EH (cell line): ENCODE results near the gene ZPR1.

Experiments used
- DNase-seq: peaks from one replicate; pipeline ENCODE4 v3.0.0-alpha.2; 2015; ENCODE audit warnings: low read depth

Gene ZPR1

DNA sequence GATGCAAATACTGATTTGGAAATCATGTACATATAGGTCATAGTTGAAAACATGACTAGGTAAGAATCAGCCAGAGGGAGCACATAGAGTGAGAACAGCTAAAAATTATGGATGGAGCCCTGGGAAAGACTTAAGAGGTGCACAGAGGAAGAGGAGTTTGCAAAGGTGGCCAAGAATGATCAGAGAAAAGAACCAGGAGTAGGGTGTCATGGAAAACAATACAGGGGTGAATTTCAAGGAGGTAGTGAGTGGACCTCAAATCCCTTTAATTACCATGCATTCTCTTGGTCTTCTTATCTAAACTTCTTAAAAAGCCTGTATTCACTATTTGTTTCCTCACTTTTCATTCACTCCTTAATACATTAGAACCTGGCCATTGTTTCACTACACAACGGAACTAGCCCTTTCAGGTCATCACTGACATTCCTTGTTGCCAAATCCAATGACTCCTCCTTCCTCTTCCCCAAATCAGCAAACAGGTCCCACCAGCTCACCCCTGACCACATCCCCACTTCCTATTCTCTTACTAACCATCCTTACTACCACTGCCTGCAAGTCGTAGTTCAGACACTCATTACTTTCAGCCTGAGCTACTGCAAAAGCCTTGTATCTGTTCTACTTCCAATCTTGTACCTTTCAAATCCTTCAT is 37.6 kb downstream of the ZPR1 start:
- no peak for DNase-seq

GRCh38 chr11:116742104-116742503 is 45.7 kb downstream of the ZPR1 start:
- peak; percentile 15 for DNase-seq

DNA sequence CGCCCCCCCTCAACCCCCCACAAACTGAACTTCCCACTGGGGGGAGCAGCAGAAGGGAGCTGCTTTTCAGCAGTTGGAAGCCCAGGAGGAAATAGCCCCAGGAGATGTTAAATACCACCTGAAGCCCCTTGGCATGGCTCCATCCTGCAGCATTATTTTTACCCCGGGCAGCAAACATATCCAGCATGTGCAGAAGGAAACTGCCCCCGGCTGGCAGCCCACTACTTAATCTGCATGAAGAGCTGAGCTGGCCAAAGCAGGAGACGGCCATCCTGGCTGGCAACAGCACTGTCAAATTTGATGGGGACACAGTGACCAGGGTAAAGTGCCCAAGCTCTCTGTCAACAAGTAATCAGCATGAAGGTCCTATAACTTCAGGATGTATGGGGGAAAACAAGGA is 47.1 kb downstream of the ZPR1 start:
- no peak for DNase-seq

DNA sequence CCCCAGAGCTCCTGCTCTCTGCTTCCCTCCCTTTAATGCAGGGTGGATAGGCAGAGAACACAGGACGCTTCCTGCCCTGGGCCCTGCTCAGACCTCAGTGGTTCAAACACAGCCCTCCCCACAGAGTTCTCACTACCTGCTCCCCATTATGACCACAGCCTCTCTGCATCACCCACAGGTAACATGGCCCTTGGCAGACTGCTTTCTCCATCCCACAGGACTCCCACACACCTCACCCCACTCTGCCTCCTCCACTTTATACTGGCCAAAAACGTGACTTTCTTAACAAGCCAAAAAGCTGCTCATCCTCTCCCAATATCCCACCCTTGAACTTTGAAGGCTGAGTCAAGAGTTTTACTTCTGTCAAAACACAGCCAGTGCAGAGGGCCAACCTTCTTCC is 48.8 kb downstream of the ZPR1 start:
- no peak for DNase-seq

DNA sequence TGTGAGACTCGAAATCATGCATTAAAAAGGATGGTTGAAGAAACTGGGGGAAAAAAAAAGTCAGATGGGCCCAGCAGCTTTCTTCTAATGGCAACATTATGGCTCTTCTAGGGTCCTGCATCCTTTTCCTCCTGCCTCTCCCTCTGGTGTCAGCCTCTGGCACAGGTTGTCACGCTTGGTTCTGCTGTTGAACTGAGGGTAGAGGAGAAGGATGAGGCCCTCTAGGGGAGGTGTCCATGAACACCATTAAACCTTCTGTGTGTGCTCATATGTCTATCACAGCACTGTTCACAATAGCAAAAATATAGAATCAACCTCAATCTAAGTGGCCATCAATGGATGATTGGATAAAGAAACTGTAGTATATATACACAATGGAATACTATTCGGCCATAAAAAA is 51.1 kb downstream of the ZPR1 start:
- peak; percentile 20 for DNase-seq

DNA sequence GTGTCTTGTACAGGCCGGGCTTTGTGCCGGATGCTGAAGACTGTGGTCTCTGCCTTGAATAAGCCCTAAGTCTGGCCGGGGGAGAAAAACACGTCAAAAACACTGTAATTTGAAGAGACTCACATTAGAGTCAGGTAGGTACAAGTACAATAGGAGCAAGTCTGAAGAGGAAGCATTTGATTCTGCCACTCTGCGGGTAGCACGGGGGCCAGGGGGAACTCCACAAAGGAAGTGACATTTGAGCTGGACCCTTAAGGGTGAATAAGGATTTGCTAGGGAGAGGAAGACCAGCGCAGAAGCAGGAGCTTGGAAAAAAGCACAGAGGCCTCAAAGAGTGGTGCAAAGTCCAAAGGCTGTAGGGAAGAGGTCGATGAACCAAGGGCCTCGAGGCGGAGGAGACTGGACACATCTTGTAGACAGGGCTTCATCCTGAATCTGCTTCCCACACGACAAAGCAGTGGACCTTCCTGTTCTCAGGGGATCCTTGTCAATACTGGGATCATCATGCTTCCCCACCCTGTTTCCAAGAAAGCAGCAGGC is 53.8 kb downstream of the ZPR1 start:
- DNase-seq = no peak

DNA sequence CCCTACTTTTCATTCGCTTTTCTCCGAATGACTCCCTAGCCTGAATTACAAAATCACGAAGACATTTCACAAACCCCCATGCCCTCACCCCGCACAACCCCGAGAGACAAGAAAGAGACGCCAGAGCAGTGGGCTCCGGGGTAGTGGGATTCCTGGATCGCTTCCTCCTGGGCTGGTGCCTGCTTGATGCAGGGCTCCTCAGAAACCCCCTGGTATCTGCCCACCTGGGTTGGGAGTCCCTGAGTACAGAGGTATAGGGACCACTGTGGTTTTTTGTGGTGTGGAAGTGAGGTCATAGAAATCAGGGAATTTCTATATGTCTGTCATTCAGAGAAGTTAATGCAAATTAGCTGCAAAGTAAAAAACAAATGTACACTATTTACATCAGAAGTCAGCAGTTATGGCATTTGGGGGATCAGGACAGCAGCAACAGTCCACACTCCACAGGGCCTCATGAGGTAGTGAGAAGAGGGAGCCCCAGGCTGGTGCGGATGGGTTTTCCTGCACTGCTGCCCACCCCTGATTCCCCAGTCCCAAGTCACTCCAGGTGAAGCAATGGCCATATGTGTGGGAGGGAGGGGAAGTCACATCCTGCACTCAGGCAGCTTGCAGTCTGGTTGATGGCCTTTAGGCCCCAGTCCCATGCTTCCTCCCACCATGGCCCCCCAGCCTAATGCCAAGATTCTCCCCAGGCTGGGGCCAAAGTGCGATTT is 54.6 kb downstream of the ZPR1 start:
- DNase-seq = no peak

DNA sequence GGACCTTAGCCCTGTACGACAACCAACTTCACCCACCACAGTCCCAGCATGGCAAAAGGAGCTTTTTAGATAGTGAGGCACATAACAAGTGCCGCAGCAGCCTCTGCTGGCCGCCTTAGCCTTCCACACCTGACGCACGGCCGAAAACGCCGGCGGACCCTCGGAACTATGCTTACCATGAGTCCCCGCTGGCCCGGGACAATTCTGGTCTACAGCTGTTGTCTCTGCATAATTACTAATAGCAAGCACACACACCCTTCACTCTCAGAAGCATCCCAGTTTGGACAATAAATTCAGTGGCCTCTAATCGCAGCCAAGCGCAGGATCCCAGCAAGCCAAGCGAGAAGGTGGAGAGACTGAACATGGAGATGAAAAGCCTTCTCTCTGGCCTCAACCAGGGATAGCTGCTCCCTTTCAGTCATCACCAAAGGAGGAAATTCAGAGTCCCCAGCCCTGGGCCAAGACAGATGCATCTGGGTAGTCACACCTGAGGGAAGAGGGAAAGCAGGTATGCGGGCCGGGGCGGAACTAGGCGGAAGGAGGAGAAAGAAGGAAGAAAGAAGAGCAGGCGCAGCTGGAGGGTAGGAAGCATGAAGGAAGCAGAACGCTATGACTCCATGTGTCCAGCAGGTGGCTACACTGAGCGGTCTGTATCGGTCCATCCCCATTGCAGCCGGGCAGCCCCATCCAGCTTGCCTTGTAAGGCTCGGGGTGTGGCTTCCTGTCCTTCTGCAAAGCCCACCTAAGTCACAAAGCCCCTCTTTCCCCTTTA is 55.4 kb downstream of the ZPR1 start:
- peak; percentile 71 for DNase-seq

GRCh38 chr11:116731821-116732220 is 56.0 kb downstream of the ZPR1 start:
- DNase-seq = no peak

DNA sequence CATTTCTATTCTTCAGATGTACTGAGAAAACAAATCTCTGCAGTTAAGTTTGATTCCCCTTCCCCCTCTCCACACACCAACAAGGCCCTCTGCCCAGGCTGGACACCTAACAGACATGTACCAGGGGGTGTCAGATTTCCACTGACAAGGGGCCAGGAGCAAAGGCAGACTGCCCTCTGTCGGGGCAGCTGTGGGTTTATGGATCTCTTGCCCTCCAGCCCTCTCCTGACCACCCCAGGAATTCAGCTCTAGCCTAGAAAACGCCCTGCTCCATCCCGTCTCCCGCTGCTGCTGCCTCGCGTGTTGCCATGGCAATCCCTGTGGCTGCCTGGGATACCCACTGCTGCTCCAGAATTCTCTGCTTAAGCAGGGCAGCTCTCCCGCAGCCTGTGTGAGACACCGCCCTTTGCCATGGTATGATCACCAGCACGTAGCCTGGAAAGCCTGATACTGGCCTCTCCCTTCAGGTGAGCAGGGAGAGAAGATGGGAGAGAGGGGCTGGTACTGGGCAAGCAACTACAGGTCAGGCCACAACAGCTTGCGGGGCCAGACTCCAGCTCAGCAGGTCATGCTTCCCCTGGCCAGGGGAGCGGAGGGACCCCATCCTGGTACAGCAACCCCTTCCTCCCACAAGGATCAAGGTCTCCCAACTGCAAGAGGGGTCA is 56.6 kb downstream of the ZPR1 start:
- DNase-seq = peak; percentile 27

GRCh38 chr11:116730601-116731000 is 57.2 kb downstream of the ZPR1 start:
- no peak for DNase-seq

DNA sequence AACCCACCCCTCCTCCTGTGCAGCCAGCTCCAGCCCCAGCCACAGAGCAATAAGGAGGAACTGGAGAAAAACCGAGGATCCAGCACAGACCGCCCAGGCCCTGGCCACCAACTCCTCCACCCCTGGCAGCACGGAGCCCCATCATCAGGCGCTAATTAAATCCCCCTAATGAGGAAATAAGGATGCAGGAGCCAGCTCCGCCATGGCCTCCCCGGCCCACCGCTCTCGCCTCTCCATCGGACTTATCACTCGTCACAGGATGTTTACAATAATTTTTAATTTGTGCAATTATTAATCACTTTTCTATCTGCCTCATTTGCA is 57.6 kb downstream of the ZPR1 start:
- DNase-seq = no peak

- no peak for DNase-seq
These were observed 58.2 kb downstream of the ZPR1 start for GRCh38 chr11:116729501-116730240.

GRCh38 chr11:116727990-116728389 is 59.8 kb downstream of the ZPR1 start:
- DNase-seq = no peak

DNA sequence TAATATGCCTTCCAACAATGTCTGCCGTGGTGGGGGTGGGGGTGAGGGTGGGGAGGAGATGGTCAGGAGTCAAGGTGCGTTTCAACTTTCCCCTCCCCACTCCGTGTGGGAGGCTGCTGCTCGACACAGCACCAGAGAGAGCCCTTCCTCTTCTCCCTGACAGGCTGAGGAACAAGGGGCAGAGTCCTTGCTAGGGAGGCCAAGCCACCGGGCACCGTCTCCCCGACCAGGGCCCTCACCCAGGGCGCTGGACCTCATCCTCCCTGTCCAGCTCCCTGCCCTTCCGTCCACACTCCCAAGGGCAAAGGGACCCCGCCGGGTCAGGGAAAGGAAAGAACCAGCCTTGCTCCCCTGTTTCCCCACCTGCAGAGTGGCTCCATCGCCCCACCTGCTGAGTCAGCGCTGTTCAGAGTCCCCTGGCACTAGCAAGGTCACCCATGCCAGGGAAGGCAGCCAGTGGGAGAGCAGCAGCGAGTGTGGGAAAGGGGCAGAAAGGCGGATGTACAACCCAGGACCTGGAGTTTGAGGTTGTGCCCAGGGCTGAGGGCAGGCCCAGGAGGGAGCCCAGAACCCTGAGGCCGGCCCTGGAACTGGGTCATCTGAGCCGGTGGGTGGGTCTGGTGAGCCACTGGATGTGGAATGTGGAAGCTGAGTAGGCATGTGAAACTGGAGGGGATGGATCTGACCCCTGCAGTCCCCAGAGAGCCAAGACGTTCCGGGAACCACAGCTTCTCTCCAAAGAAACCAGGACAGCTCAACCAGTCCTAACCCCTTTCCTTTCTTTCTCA is 62.2 kb downstream of the ZPR1 start:
- peak; percentile 76 for DNase-seq

DNA sequence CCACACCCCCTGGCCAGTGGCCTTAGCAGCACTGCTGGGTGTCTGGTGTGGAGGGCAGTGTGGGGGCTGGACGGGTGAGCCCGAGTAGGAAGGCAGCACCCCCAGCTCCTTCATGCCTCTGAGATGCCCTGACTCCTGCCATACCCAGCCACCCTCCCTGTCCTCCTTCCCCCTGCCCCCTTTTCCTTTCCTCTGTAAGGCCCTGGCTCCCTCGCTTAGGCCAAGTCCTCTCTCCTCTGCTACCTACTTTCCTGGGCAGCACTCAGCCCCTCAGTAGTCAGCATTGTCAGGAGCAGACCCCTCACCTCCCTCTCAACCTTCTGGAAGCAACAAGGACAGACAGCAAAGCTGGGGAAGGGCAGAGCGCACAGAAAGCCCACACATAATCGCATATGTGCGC is 63.0 kb downstream of the ZPR1 start:
- DNase-seq = no peak
